Osteocyte (in vitro differentiated cells): ENCODE results near the gene CAMK2N2. TPM values are rescaled to one million over a fixed set of nuclear protein-coding genes. Genes with fewer than 3 reads are reported as not detected.

ENCODE experiments used
- DNase-seq: peaks from one replicate; pipeline ENCODE4 v3.0.0; 2021; ENCODE audit warnings: mixed read lengths; ENCODE audit not compliant: unreplicated experiment; ENCODE audit errors: extremely low spot score
- H3K27ac Mint-ChIP-seq: one replicate; pipeline ENCODE4 v1.8.0; 2021; ENCODE audit warnings: mild to moderate bottlenecking, mixed read lengths; ENCODE audit not compliant: unreplicated experiment
- H3K27me3 Mint-ChIP-seq: one replicate; pipeline ENCODE4 v1.8.0; 2021; ENCODE audit warnings: mixed read lengths; ENCODE audit not compliant: unreplicated experiment
- H3K36me3 Mint-ChIP-seq: one replicate; pipeline ENCODE4 v1.8.0; 2021; ENCODE audit warnings: mixed read lengths; ENCODE audit not compliant: unreplicated experiment
- H3K4me1 Mint-ChIP-seq: one replicate; pipeline ENCODE4 v1.8.0; 2021; ENCODE audit warnings: mixed read lengths; ENCODE audit not compliant: unreplicated experiment
- H3K4me3 Mint-ChIP-seq: one replicate; pipeline ENCODE4 v1.8.0; 2021; ENCODE audit warnings: mild to moderate bottlenecking, moderate library complexity, mixed read lengths; ENCODE audit not compliant: unreplicated experiment
- H3K9me3 Mint-ChIP-seq: one replicate; pipeline ENCODE4 v1.8.0; 2021; ENCODE audit warnings: mixed read lengths; ENCODE audit not compliant: unreplicated experiment
- total RNA-seq: library from RNA; stranded (reverse); gene quantifications from 2 replicates; pipeline ENCODE4 v1.2.1, GENCODE V29; 2021
- TF ChIP-seq, protein P1 (sequence below): fragments of 200-600 bp; sonication (generic); IDR thresholded peaks from 2 replicates; pipeline ENCODE4 v1.5.0; 2021; ENCODE audit warnings: antibody characterized with exemption, mild to moderate bottlenecking, moderate library complexity

The CAMK2N2 gene
- total RNA-seq, 1 donor from 2014 or later, result 2.0 TPM

DNA sequence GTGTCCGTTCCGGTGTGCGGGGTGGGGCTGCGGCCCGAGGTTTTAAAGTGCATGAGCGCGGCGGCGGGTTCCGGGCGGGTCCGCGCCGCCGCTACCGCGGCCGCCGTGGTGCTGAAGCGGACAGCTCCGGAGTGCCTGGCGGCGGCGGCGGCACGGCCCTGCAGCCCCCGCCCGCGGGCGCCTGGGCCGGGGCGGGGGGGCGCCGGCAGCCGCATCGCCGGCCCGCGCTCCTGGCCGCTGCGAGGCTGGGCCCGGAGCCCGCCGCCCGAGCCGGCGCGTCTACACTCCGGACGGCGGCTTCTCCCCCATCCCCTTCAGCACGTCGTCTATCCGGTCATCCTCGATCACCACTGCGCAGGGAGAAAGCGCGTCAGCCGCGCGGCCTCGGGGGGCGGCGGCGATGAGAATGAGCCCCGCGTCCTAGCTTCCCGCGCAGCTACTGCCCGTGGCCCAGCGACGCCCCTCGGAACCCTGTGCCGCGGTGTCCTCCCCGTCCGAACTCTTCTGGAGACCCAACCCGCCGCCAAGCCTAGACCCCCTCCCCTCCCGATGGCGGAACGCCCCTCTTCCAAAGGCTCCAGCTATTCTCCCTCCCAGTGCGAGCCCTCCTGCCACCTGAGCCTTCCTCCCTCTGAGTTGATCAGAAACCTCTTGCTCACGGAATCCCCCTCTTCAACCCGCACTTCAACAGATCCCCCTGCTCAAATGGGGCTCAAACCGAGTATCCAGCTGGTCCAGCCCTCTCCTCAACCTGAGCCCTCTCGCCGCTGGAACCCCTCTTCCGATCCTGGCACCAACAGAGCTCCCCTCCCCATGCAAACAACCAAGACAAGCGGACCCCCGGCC, 1.3 kb downstream of the CAMK2N2 start:
- peak overlapping the region; percentile 77 for H3K4me3 Mint-ChIP-seq
- TF ChIP-seq, protein P1, sequence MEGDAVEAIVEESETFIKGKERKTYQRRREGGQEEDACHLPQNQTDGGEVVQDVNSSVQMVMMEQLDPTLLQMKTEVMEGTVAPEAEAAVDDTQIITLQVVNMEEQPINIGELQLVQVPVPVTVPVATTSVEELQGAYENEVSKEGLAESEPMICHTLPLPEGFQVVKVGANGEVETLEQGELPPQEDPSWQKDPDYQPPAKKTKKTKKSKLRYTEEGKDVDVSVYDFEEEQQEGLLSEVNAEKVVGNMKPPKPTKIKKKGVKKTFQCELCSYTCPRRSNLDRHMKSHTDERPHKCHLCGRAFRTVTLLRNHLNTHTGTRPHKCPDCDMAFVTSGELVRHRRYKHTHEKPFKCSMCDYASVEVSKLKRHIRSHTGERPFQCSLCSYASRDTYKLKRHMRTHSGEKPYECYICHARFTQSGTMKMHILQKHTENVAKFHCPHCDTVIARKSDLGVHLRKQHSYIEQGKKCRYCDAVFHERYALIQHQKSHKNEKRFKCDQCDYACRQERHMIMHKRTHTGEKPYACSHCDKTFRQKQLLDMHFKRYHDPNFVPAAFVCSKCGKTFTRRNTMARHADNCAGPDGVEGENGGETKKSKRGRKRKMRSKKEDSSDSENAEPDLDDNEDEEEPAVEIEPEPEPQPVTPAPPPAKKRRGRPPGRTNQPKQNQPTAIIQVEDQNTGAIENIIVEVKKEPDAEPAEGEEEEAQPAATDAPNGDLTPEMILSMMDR, result no peak
- DNase-seq, result no peak
- no peak overlapping the region for H3K27ac Mint-ChIP-seq
- peaks cover 10% of the 10 kb centered on the region for H3K36me3 Mint-ChIP-seq
- peaks cover 25% of the 10 kb centered on the region for H3K27me3 Mint-ChIP-seq
- H3K4me1 Mint-ChIP-seq, result peaks cover 20% of the 10 kb centered on the region
- H3K9me3 Mint-ChIP-seq, result no peaks in the 10 kb centered on the region

DNA sequence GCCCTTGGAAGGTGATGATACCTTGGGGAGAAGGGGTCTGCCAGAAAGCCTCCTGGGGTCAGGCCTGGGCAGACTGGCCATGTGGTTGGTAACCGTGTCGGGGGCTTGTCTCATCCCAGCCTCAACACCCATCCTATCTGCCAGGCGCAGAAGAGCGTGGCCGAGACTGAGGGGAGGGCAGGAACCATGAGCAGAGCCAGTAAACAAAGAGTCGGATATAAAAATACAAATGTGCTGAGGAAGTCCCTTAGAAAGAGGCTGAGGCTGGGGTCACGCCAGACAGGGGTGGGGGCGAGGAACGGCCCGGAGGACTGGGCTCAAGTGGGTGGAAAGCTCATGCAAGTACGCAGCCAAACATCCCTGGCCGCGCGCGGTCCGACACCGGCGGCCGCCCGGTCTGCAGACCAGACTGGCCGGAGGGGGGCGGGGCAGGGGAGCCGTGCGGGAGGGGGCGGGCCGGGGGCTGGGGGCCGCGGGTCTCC, 1.9 kb downstream of the CAMK2N2 start:
- H3K4me1 Mint-ChIP-seq, result peaks cover 20% of the 10 kb centered on the region
- H3K4me3 Mint-ChIP-seq, result peak overlapping the region; percentile 43
- TF ChIP-seq, protein P1, result no peak
- H3K27me3 Mint-ChIP-seq, result peaks cover 20% of the 10 kb centered on the region
- no peak overlapping the region for H3K27ac Mint-ChIP-seq
- no peaks in the 10 kb centered on the region for H3K9me3 Mint-ChIP-seq
- DNase-seq, result no peak
- peaks cover 10% of the 10 kb centered on the region for H3K36me3 Mint-ChIP-seq

GRCh38 chr3:184258926-184259325, 2.4 kb downstream of the CAMK2N2 start:
- Mint-ChIP-seq H3K27ac (no peak overlapping the region), H3K36me3 (peaks cover 10% of the 10 kb centered on the region), H3K4me3 (no peak overlapping the region), H3K27me3 (peaks cover 19% of the 10 kb centered on the region), H3K9me3 (no peaks in the 10 kb centered on the region), H3K4me1 (peaks cover 20% of the 10 kb centered on the region)
- TF ChIP-seq, protein P1, result no peak
- no peak for DNase-seq

- TF ChIP-seq, protein P1, result no peak
- no peak for DNase-seq
- peaks cover 13% of the 10 kb centered on the region for H3K27me3 Mint-ChIP-seq
- H3K27ac Mint-ChIP-seq, result no peak overlapping the region
- no peak overlapping the region for H3K4me3 Mint-ChIP-seq
- peaks cover 17% of the 10 kb centered on the region for H3K4me1 Mint-ChIP-seq
- H3K9me3 Mint-ChIP-seq, result no peaks in the 10 kb centered on the region
- peaks cover 10% of the 10 kb centered on the region for H3K36me3 Mint-ChIP-seq
Observed at GRCh38 chr3:184257083-184257915, 4.1 kb downstream of the CAMK2N2 start.
